ENCODE measurements around the gene AKAP6. TPM values are rescaled to one million over a fixed set of nuclear protein-coding genes. Genes with fewer than 3 reads are reported as not detected.

The AKAP6 gene
- total RNA-seq, 1 experiment from 2014 or later: 1.9 TPM

DNA sequence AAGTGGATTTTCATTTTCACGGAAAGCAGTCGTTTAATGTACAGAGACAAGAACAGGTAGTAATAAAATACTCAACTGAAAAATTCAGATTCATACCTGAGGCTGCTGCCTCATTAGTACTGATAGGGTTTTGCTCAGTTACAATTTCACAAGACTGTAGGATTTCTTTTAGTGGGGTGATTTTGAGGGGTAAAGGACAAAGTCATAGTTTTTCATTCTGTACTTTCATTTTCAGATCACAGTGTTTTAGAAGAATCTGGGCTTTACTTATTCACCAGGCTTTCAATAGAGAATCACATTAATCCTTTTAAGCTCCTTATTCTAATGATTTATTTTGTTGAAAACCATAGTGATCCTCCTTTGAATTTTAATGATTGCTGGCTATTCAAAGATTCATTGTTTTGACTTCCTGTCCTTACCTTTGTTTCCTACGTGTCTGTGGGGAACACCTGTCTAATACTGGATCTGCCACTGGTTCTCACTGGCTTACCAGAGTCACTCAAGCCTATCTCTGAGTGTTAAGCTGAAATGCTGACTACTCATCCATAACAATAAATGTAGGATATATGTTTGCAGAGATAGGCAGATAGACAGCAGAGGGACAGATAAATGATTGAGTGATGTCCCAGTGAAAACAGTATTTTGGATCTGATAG, 365.8 kb downstream of the AKAP6 start:
- CTCF ChIA-PET: no interaction called here
- Histone ChIP-seq H3K27ac (ENCODE audit: low read depth, low read length) (no peak overlapping the region), H3K27me3 (ENCODE audit: insufficient read depth, low read length) (no peaks in the 10 kb centered on the region), H3K79me2 (ENCODE audit: insufficient read depth, low read length) (no peaks in the 10 kb centered on the region), H3K4me2 (ENCODE audit: low read length) (no peak overlapping the region), H3K36me3 (ENCODE audit: control insufficient read depth in 1 of 2, insufficient read depth in 2 of 2, low read length in 2 of 2) (no peaks in the 10 kb centered on the region), H3K4me1 (ENCODE audit: control insufficient read depth in 1 of 2, insufficient read depth in 2 of 2, low read length in 2 of 2) (no peaks in the 10 kb centered on the region), H3K9ac (ENCODE audit: low read length) (no peak overlapping the region), H3K9me3 (ENCODE audit: control insufficient read depth in 1 of 2, insufficient read depth in 1 of 2, low read depth in 1 of 2, low read length in 2 of 2) (no peaks in the 10 kb centered on the region), H3K9me2 (ENCODE audit: insufficient read depth) (no peaks in the 10 kb centered on the region), H4K20me1 (ENCODE audit: insufficient read depth) (no peaks in the 10 kb centered on the region), H2AFZ (ENCODE audit: low read depth, low read length, poor library complexity, severe bottlenecking) (no peak overlapping the region), H3K4me3 (replicated peaks in 1 of 2; ENCODE audit: low read depth in 1 of 2, low read length in 2 of 2) (no peak overlapping the region)
- BruUV-seq (replicated peaks): no TSS peak
- ATAC-seq (no peak), DNase-seq (ENCODE audit: low read depth, low spot score) (no peak)
- intact Hi-C loops (cut with micrococcal nuclease): no loop called here
- RAD21 ChIA-PET (ENCODE audit: low non-redundant PET in 1 of 2, low total read pairs in 2 of 2, uncharacterized antibody in 2 of 2, unreplicated experiment in 2 of 2): no interaction called here
- POLR2A ChIA-PET: no interaction called here
- TF ChIP-seq, protein P1, sequence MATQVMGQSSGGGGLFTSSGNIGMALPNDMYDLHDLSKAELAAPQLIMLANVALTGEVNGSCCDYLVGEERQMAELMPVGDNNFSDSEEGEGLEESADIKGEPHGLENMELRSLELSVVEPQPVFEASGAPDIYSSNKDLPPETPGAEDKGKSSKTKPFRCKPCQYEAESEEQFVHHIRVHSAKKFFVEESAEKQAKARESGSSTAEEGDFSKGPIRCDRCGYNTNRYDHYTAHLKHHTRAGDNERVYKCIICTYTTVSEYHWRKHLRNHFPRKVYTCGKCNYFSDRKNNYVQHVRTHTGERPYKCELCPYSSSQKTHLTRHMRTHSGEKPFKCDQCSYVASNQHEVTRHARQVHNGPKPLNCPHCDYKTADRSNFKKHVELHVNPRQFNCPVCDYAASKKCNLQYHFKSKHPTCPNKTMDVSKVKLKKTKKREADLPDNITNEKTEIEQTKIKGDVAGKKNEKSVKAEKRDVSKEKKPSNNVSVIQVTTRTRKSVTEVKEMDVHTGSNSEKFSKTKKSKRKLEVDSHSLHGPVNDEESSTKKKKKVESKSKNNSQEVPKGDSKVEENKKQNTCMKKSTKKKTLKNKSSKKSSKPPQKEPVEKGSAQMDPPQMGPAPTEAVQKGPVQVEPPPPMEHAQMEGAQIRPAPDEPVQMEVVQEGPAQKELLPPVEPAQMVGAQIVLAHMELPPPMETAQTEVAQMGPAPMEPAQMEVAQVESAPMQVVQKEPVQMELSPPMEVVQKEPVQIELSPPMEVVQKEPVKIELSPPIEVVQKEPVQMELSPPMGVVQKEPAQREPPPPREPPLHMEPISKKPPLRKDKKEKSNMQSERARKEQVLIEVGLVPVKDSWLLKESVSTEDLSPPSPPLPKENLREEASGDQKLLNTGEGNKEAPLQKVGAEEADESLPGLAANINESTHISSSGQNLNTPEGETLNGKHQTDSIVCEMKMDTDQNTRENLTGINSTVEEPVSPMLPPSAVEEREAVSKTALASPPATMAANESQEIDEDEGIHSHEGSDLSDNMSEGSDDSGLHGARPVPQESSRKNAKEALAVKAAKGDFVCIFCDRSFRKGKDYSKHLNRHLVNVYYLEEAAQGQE (IDR thresholded peaks at IDR 0.05; ENCODE audit: low read depth): no peak
- TF ChIP-seq JUND (IDR thresholded peaks at IDR 0.05) (no peak), EGR1 (IDR thresholded peaks at IDR 0.05; ENCODE audit: low read depth) (no peak), RAD21 (IDR thresholded peaks at IDR 0.05; ENCODE audit: low read depth) (no peak)

DNA sequence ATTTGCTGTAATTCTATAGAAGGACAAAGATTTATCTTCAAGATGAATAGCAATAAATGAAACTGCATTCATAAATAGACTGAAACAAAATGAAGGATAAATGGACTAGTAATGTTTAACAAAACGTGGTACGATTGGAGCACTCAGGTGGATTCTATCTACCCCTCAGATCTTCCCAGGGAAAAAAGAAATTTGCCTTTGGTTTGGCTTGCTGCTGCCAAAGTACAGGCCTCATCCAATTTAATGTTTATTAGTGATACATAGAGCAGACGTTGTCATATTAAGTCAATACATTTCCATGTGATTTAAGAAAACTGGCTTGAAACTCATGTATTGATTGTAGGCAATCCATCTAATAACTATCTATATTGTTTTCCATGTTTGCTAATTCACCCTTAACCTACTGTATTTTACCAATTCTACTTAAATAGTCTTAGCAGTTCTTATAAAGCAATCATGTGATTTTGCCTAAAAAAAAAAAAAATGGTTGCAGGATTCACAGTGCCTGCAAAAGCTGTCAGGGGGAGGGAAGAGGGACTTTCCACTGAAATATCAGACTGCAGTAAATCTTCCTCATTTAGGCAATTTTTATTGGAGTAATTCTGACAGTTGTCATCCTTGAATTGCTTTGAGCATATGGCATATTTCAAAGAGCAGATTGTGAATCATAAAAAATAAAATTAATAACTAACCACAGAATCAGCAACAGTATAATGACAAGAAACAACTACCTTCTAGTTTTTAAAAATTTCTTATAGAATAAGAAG, 367.4 kb downstream of the AKAP6 start:
- Histone ChIP-seq H3K9me2 (ENCODE audit: insufficient read depth) (no peaks in the 10 kb centered on the region), H3K9me3 (ENCODE audit: control insufficient read depth in 1 of 2, insufficient read depth in 1 of 2, low read depth in 1 of 2, low read length in 2 of 2) (no peaks in the 10 kb centered on the region), H3K4me3 (replicated peaks in 1 of 2; ENCODE audit: low read depth in 1 of 2, low read length in 2 of 2) (no peak overlapping the region), H3K4me2 (ENCODE audit: low read length) (no peak overlapping the region), H3K27me3 (ENCODE audit: insufficient read depth, low read length) (no peaks in the 10 kb centered on the region), H3K27ac (ENCODE audit: low read depth, low read length) (no peak overlapping the region), H4K20me1 (ENCODE audit: insufficient read depth) (no peaks in the 10 kb centered on the region), H3K36me3 (ENCODE audit: control insufficient read depth in 1 of 2, insufficient read depth in 2 of 2, low read length in 2 of 2) (no peaks in the 10 kb centered on the region), H2AFZ (ENCODE audit: low read depth, low read length, poor library complexity, severe bottlenecking) (no peak overlapping the region), H3K79me2 (ENCODE audit: insufficient read depth, low read length) (no peaks in the 10 kb centered on the region), H3K9ac (ENCODE audit: low read length) (no peak overlapping the region), H3K4me1 (ENCODE audit: control insufficient read depth in 1 of 2, insufficient read depth in 2 of 2, low read length in 2 of 2) (no peaks in the 10 kb centered on the region)
- intact Hi-C loops (cut with micrococcal nuclease): no loop called here
- ATAC-seq (no peak), DNase-seq (ENCODE audit: low read depth, low spot score) (no peak)
- CTCF ChIA-PET: no interaction called here
- BruUV-seq (replicated peaks): no TSS peak
- POLR2A ChIA-PET: no interaction called here
- RAD21 ChIA-PET (ENCODE audit: low non-redundant PET in 1 of 2, low total read pairs in 2 of 2, uncharacterized antibody in 2 of 2, unreplicated experiment in 2 of 2): no interaction called here
- TF ChIP-seq TCF7L2 (IDR thresholded peaks at IDR 0.05; ENCODE audit: borderline replicate concordance, extremely low read depth, insufficient read depth, insufficient read length): no peak
